GM19397 (cell line): ENCODE data around the gene PTK6.
"Not testable (repeated sequence)": the region's sequence is repeated elsewhere in the genome, so short reads cannot be mapped to it uniquely, and the experiment has no call there.

Experiments
- ATAC-seq: cut with Tn5 transposase; IDR thresholded peaks from one replicate; pipeline ENCODE4 v1.9.1; 2021; ENCODE audit warnings: mild to moderate bottlenecking, moderate library complexity; ENCODE audit not compliant: unreplicated experiment

PTK6 gene

DNA sequence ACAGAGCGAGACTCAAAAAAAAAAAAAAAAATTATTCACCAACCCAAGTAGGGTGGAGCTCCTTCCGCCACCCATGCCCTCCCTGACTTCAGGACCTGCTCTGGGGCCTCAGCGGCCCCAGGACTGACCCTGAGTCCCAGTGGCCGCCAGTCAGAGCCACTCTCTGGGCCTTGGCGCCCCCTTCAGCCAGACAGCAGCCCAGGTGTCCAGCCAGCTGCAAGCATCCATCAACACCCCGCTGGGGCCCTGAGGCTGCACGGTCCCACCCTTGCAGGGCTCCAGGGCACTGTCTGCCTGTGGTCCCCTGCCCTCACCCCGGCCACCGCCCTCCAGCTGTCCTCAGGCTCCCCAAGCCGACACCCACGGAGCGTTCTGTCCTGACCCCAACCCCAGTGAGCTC is 53.3 kb downstream of the PTK6 start:
- no peak for ATAC-seq

DNA sequence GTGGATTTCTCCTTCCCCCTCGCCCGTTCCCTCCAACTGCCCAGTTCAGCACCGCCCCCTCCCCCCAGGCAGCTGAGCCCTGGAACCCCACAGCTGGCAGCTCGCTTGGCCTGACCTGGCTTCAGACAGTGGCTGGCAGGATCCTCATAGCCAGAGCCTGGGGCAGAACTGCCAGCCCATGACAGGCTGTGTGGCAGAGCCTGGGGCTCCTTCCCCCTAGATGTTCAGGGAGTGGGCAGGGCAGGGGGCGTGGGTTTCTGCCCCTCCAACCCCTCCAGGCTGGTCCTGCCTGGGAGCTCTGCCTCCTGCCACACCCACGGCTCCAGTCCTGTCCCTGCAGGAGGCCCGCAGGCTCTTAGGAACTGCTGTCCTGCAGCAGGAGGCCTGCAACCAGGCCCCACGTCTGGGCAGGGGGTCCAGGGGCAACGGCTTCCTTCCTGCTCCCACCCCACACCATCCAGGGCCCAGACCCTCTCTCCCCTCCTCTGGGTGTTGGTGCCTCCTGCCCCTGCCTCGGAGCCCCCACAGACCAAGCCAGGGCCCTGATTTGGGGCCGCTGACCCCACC is 55.1 kb downstream of the PTK6 start:
- no peak for ATAC-seq

DNA sequence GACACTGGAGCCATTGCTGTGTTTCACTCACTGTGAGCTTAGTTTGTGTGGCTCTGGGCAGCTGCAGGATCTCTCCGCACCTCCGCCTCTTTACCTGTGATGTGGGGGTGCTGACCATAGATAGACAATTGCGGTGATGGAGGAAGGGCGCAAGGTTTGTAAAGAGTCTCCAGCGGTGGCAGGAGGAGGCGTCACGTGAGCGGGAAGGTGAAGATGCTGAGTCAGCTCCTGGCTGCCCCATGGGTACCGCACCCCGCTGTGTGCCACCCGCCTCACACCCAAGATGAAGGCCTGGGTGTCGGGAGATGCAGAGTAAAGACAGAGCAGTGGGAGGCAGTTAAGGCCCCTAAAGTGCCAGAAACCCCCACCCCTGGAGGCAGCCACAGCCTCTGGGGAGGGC is 55.7 kb downstream of the PTK6 start:
- no peak for ATAC-seq

DNA sequence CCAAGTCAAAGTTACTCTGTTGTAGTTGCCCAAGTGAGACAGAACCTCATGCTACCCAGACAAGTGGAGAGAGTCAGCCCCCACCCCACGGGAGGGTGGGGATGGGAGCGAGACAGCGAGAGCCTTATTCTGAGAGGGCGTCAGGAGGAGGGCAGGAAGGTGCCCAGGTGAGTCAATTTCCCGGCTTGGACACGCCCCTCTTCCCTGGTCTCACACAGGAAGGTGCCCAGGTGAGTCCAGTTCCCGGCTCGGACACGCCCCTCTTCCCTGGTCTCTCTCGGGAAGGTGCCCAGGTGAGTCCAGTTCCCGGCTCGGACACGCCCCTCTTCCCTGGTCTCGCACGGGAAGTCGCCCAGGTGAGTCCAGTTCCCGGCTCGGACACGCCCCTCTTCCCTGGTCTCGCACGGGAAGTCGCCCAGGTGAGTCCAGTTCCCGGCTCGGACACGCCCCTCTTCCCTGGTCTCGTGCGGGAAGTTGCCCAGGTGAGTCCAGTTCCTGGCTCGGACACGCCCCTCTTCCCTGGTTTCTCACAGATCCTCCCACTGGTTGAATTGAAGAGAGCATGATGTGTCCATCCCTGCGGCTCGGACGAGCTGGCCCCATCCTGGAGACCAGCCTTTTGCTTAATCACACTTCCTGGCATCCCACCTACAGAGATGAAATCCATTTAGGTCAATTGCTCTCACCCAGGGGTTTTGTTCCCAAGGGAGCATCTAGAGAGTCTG is 57.3 kb downstream of the PTK6 start:
- not testable (repeated sequence) for ATAC-seq

DNA sequence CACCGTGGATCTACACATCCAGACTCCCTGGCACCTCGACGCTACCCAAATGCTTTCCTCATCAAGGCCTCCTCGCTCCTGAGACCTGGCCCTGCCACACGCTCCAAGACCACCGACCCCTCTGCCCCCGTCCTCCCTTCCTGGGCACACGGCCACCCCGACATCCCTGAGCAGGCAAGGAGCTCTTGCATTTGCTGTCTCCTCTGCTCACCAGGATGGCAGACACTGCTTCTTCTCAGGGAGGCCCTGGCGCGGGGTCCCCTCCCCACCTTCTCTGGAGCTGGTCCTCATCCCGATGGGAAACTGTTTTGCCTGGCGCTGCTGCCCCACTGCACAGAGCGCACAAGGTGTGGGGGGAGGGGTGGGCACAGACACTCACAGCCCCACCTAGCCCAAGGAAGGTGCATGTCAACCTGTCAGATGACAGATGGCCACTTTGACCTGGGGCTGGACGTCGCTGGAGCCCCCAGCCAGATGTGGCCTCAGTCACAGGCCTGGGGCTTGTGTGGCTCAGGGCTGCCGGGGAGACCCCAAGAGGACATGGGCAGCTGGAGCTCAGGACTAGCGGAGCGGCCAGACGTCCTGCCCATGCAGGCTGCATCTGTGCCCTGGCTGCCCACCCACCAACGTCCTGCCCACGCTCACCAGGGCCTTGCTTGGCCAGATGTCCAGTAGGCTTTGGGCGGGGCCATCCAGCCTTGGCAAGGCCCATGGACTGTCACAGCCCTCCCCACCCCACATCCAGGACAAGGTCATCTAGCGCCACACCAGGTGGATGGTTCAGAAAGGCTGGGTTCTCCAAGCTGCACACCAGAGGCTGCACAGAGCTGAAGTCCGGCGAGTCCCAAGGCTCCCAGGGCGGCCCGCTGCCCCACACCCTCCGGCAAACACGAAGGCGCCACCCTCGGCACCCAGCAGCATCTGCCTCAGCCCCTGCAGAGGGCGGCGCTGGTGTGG is 58.6 kb downstream of the PTK6 start:
- no peak for ATAC-seq
